Measurements from ENCODE around the gene SUPT3H. TPM values are rescaled to one million over a fixed set of nuclear protein-coding genes. Genes with fewer than 3 reads are reported as not detected.

The SUPT3H gene
- total and polyA plus RNA-seq, 2 of the 8 experiments (the other 6 are each of a cell fraction or from before 2014, with no cell fraction given) = 18.8 to 23.0 TPM

GRCh38 chr6:45038226-45038625, 339.5 kb downstream of the SUPT3H start:
- H3K23ac ChIP-seq (ENCODE audit: insufficient read length) = no peak overlapping the region
- H3K18ac ChIP-seq (ENCODE audit: extremely low read depth, low read length) = no peak overlapping the region
- no peaks in the 10 kb centered on the region for H3K79me2 ChIP-seq (ENCODE audit: control insufficient read depth in 1 of 2, insufficient read depth in 2 of 2, low read length in 2 of 2)
- H3K4ac ChIP-seq (replicated peaks; ENCODE audit: insufficient read length, low read depth, low read length) = no peak overlapping the region
- H3K4me1 ChIP-seq (replicated peaks in 1 of 4; ENCODE audit: control insufficient read depth in 3 of 4, insufficient read depth in 4 of 4, low read length in 3 of 4) = no peaks in the 10 kb centered on the region
- no peaks in the 10 kb centered on the region for H3K23me2 ChIP-seq (ENCODE audit: low read depth, low read length)
- no peak overlapping the region for H3K27ac ChIP-seq (ENCODE audit: low read depth, low read length)
- no peak overlapping the region for H3K14ac ChIP-seq (ENCODE audit: insufficient read length)
- H4K5ac ChIP-seq (ENCODE audit: insufficient read length, low read depth, low read length) = no peak overlapping the region
- H3K36me3 ChIP-seq (ENCODE audit: control insufficient read depth in 2 of 4, insufficient read depth in 4 of 4, low read length in 3 of 4) = no peaks in the 10 kb centered on the region
- WGBS, 2 experiments (ENCODE audit: extremely low coverage in 1 of 2, insufficient coverage in 1 of 2, insufficient read length in 1 of 2, insufficient replicate concordance in 2 of 2, low coverage in 1 of 2, low lambda C conversion rate in 2 of 2, missing lambda C conversion rate in 1 of 2) = 100% methylated on average over 1 of the region's 1 CpG; no CpG with 5 or more reads in 1 of the 2 experiments
- no peak overlapping the region for H2BK120ac ChIP-seq (replicated peaks; ENCODE audit: low read depth, low read length)
- H3K56ac ChIP-seq (replicated peaks; ENCODE audit: insufficient read length, low read depth, low read length) = no peak overlapping the region
- FAIRE-seq (no peak), DNase-seq (ENCODE audit: low read depth in 1 of 2, low spot score in 2 of 2) (no peak)
- H4K8ac ChIP-seq (ENCODE audit: extremely low read depth, insufficient read depth, low read length) = no peak overlapping the region
- H2BK20ac ChIP-seq (ENCODE audit: low read length) = no peak overlapping the region
- H2AFZ ChIP-seq (ENCODE audit: low read length) = no peak overlapping the region
- H2BK5ac ChIP-seq (ENCODE audit: low read depth, low read length) = no peak overlapping the region
- H2BK15ac ChIP-seq (ENCODE audit: low read length) = no peak overlapping the region
- no peak overlapping the region for H2AK5ac ChIP-seq (ENCODE audit: low read depth, low read length)
- no peaks in the 10 kb centered on the region for H3K27me3 ChIP-seq (replicated peaks in 1 of 4; ENCODE audit: control insufficient read depth in 3 of 4, extremely low read depth in 1 of 4, insufficient read depth in 3 of 4, low read length in 3 of 4)
- H3K4me2 ChIP-seq (ENCODE audit: insufficient read depth in 1 of 2, low read depth in 2 of 2, low read length in 2 of 2) = no peak overlapping the region
- H4K91ac ChIP-seq (replicated peaks; ENCODE audit: insufficient read length, low read length) = no peak overlapping the region
- H3K79me1 ChIP-seq (ENCODE audit: low read depth, low read length) = no peaks in the 10 kb centered on the region
- no peaks in the 10 kb centered on the region for H3K9me3 ChIP-seq (ENCODE audit: insufficient read depth in 2 of 2, low read depth in 1 of 2, low read length in 1 of 2)
- ChIA-PET CTCF (ENCODE audit: partially characterized antibody) (no interaction called here), POLR2A (ENCODE audit: partially characterized antibody) (no interaction called here)
- no peak overlapping the region for H3K9ac ChIP-seq (replicated peaks in 1 of 4; ENCODE audit: extremely low read depth in 1 of 4, low read depth in 3 of 4, low read length in 3 of 4)
- no peaks in the 10 kb centered on the region for H4K20me1 ChIP-seq (replicated peaks in 1 of 2; ENCODE audit: control insufficient read depth in 1 of 2, insufficient read depth in 2 of 2, low read length in 2 of 2)
- no peak overlapping the region for H3K4me3 ChIP-seq (ENCODE audit: extremely low read depth in 1 of 4, insufficient read depth in 2 of 4, low read depth in 3 of 4, low read length in 4 of 4)
- no peak overlapping the region for H2BK12ac ChIP-seq (ENCODE audit: low read depth, low read length)
- no peak for TF ChIP-seq EGR1 (IDR thresholded peaks at IDR 0.05; ENCODE audit: borderline replicate concordance, low read depth, low read length)
- TF ChIP-seq ASH2L (IDR thresholded peaks at IDR 0.05; ENCODE audit: low read length) = no peak
- TF ChIP-seq GTF2F1 (IDR thresholded peaks at IDR 0.05; ENCODE audit: borderline replicate concordance, low read depth, low read length) = no peak
- TF ChIP-seq CHD2 (IDR thresholded peaks at IDR 0.05; ENCODE audit: low read length) = no peak
- TF ChIP-seq SP4 (IDR thresholded peaks at IDR 0.05; ENCODE audit: low read length) = no peak
- no peak for TF ChIP-seq SRF (IDR thresholded peaks at IDR 0.05; ENCODE audit: low read depth, low read length)
- no peak for TF ChIP-seq SIN3A (conservative IDR thresholded peaks at IDR 0.05 in 1 of 2, IDR thresholded peaks at IDR 0.05 in 1 of 2; ENCODE audit: low read depth in 1 of 2, low read length in 2 of 2)
- no peak for TF ChIP-seq SIX5 (IDR thresholded peaks at IDR 0.05; ENCODE audit: low read depth, low read length)
- TF ChIP-seq CTBP2 (IDR thresholded peaks at IDR 0.05; ENCODE audit: borderline replicate concordance, insufficient read depth, insufficient read length, low read length) = no peak
- TF ChIP-seq BACH1 (IDR thresholded peaks at IDR 0.05; ENCODE audit: low read length) = no peak
- no peak for TF ChIP-seq ATF3 (IDR thresholded peaks at IDR 0.05; ENCODE audit: insufficient read depth, low read depth, low read length)
- no peak for TF ChIP-seq RNF2 (IDR thresholded peaks at IDR 0.05; ENCODE audit: borderline replicate concordance, low read depth, low read length, missing control alignments, poor library complexity, severe bottlenecking)
- TF ChIP-seq PHF8 (conservative IDR thresholded peaks at IDR 0.05; ENCODE audit: low read depth, low read length) = no peak
- TF ChIP-seq SIRT6 (IDR thresholded peaks at IDR 0.05; ENCODE audit: low read length) = no peak
- TF ChIP-seq BRCA1 (IDR thresholded peaks at IDR 0.05; ENCODE audit: low read depth, low read length) = no peak
